Measurements from ENCODE around the gene MED7.

MED7 gene

DNA sequence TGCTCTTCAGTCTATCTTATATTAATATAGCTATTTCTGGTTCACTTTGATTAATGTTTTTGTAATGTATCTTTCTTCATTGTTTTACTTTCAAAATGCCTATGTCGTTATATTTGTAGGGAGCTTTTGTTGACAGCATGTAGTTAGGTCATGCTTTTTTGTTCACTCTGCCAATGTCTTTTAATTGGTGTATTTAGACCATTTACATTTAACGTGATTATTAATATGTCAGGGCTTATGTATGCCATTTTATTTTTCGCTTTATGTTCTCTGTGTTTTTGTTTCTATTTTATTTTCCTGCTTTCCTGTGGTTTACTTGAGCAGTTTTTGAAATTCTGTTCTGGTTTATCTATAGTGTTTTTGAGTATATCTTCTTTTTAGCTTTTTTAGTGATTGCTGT, 12.6 kb upstream of the MED7 start:
- in situ Hi-C loops (cut with MboI; ENCODE audit: low sequenced_read_pairs, unreplicated experiment) = loop anchor here (25.0 kb wide), 1 partner anchor 157 kb away; no protein-coding TSS in a partner anchor
- no peak for DNase-seq (ENCODE audit: low spot score)
- TF ChIP-seq, protein P1, sequence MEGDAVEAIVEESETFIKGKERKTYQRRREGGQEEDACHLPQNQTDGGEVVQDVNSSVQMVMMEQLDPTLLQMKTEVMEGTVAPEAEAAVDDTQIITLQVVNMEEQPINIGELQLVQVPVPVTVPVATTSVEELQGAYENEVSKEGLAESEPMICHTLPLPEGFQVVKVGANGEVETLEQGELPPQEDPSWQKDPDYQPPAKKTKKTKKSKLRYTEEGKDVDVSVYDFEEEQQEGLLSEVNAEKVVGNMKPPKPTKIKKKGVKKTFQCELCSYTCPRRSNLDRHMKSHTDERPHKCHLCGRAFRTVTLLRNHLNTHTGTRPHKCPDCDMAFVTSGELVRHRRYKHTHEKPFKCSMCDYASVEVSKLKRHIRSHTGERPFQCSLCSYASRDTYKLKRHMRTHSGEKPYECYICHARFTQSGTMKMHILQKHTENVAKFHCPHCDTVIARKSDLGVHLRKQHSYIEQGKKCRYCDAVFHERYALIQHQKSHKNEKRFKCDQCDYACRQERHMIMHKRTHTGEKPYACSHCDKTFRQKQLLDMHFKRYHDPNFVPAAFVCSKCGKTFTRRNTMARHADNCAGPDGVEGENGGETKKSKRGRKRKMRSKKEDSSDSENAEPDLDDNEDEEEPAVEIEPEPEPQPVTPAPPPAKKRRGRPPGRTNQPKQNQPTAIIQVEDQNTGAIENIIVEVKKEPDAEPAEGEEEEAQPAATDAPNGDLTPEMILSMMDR (IDR thresholded peaks at IDR 0.05; ENCODE audit: borderline replicate concordance, control extremely low read depth, extremely low read depth, insufficient read depth, missing control alignments) = no peak

DNA sequence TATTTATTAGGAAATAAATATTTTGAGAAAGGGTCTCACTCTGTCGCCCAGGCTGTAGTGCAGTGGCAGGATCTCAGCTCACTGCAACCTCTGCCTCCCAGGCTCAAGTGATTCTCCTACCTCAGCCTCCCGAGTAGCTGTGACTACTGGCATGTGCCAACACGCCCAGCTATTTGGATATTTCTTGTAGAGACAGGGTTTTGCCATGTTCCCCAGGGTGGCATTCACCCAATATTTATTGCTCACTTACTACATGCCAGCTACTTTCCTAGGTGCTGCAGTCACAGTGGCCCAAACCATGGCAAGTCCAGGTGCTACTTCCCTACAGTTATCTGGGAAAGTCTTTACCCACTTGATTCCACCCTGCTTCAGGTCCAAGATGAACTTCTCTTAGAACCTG, 8.3 kb upstream of the MED7 start:
- TF ChIP-seq, protein P1 (IDR thresholded peaks at IDR 0.05; ENCODE audit: borderline replicate concordance, control extremely low read depth, extremely low read depth, insufficient read depth, missing control alignments) = no peak
- no peak for DNase-seq (ENCODE audit: low spot score)
- in situ Hi-C loops (cut with MboI; ENCODE audit: low sequenced_read_pairs, unreplicated experiment) = loop anchor here (25.0 kb wide), 1 partner anchor 161 kb away; no protein-coding TSS in a partner anchor

DNA sequence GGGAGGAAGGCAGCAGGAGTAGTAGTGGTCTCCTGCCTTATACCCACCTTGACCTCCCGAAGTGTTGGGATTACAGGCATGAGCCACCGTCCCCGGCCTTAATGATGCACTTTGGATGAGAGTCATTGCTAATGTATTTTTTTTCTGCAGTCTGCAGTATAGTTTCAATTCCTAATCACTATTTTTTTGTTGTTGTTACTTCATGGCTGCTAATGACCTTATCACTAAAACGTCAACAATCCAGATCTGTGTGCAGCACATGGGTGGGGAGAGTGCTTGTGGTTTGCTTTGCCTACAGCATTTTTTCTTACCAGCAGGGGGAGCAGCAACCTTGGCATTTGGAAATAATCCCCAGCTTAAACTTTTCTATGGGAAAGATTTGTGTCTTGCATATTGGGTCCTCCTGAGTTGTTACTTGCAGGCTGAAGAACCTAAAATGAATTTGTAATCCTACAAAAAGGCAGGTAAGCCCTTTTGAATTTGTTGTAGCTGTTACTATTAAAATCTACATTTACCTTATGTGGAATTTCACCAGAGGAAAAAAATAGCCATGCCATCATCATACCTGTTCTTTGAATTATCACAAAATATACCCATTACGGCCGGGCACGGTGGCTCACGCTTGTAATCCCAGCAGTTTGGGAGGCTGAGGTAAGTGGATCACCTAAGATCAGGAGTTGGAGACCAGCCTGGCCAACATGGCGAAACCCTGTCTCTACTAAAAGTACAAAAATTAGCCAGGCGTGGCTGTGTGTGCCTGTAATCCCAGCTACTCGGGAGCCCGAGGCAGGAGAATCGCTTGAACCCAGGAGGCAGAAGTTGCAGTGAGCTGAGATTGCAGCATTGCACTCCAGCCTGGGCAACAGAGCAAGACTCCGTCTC, 6.3 kb upstream of the MED7 start:
- in situ Hi-C loops (cut with MboI; ENCODE audit: low sequenced_read_pairs, unreplicated experiment) = loop anchor here (10.0 to 25.0 kb wide), 2 partner anchors 96 to 1212 kb away; no protein-coding TSS in a partner anchor
- TF ChIP-seq, protein P1 (IDR thresholded peaks at IDR 0.05; ENCODE audit: borderline replicate concordance, control extremely low read depth, extremely low read depth, insufficient read depth, missing control alignments) = peak; percentile 74
- DNase-seq (ENCODE audit: low spot score) = peak; percentile 66

DNA sequence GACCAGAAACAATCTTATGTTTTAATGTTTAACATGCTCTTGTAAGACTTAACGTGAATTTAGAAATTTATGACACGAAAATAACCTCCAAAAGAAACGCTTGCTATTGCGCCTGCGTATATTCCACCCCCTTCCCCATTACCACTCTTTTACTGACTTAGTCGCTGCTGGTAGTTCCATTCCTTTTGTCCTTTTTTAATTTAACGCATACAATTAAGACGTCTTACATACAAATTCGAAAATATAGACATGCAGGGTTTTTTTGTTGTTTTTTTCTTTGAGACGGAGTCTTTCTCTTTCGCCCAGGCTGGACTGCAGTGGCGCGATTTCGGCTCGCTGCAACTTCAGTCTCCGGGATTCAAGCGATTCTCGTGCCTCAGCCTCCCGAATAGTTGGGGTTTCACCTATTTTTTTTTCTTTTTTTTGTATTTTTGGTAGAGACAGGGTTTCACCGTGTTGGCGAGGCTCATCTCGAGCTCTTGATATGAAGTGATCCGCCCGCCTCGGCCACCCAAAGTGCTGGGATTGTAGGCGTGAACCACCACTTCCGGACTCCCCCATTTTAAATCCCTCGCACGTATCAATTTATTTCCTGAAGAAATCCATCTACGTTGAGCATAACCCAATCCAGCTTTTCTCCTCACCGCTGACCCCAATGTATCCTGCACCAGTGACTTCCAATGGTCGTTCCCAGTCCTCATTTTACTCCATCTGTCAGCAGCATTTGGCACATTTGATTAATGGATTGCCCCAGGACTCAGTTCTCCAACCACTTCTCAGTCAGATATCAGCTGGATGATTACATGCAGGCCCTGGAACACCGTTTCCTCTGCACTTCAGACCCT, 684 bp upstream of the MED7 start:
- peak; percentile 66 for DNase-seq (ENCODE audit: low spot score)
- TF ChIP-seq, protein P1 (IDR thresholded peaks at IDR 0.05; ENCODE audit: borderline replicate concordance, control extremely low read depth, extremely low read depth, insufficient read depth, missing control alignments) = no peak
- in situ Hi-C loops (cut with MboI; ENCODE audit: low sequenced_read_pairs, unreplicated experiment) = loop anchor here (10.0 to 25.0 kb wide), 2 partner anchors 101 to 1206 kb away; no protein-coding TSS in a partner anchor

DNA sequence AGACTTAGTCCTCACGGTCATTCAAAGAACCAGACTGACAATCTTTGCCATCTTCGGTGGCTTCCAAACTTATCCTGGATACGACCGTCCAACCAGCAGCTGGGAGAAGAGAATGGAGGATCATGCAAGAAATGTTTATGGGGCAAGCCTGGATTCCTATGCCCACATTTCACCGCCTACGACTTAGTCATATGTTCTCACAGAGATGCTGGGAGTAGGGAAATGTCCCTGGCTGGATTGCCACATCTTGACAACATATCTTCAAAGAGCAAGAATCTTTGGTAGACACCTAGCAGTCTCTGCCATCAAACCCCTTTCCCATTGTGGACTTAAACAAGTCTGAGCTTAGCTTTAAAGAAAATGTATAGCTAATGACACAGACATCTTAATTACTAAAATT, 5.0 kb downstream of the MED7 start:
- in situ Hi-C loops (cut with MboI; ENCODE audit: low sequenced_read_pairs, unreplicated experiment) = loop anchor here (10.0 to 25.0 kb wide), 2 partner anchors 303 to 1200 kb away; no protein-coding TSS in a partner anchor
- no peak for DNase-seq (ENCODE audit: low spot score)
- TF ChIP-seq, protein P1 (IDR thresholded peaks at IDR 0.05; ENCODE audit: borderline replicate concordance, control extremely low read depth, extremely low read depth, insufficient read depth, missing control alignments) = no peak

DNA sequence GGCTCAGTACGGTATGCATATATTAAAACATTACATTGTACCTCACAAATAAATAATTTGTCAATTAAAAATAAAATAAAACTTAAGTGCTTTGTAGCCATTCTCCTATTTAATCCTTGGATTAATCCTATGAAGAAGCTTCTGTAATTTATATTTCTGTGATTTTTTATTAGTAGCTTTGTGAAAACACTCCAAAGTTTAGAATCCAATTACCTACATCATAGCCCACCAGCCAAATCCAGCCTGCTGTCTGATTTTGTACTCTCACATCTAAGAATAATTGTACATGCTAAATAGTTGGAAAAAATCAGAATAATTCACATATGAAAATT, 10.4 kb downstream of the MED7 start:
- in situ Hi-C loops (cut with MboI; ENCODE audit: low sequenced_read_pairs, unreplicated experiment) = loop anchor here (10.0 to 25.0 kb wide), 2 partner anchors 297 to 1195 kb away; no protein-coding TSS in a partner anchor
- DNase-seq (ENCODE audit: low spot score) = no peak
- TF ChIP-seq, protein P1 (IDR thresholded peaks at IDR 0.05; ENCODE audit: borderline replicate concordance, control extremely low read depth, extremely low read depth, insufficient read depth, missing control alignments) = no peak
